Naive B cell (primary cell): ENCODE data around the gene DAB2IP. TPM values are rescaled to one million over a fixed set of nuclear protein-coding genes. Genes with fewer than 3 reads are reported as not detected.

Experiments used
- ATAC-seq, 2 donors: fragments of 150-1000 bp; cut with Tn5 transposase; 2 replicates each; pipeline ENCODE4 v1.10.0; 2021; ENCODE audit warnings: low read depth in 2 of 2, mild to moderate bottlenecking in 2 of 2, moderate library complexity in 2 of 2
- DNase-seq: peaks from one replicate; pipeline ENCODE4 v3.0.0; 2022
- H3K27ac Mint-ChIP-seq, 6 donors: one replicate each; pipeline ENCODE4 v1.8.0; 2020 to 2022; ENCODE audit warnings: mild to moderate bottlenecking in 6 of 6, mixed read lengths in 6 of 6, moderate library complexity in 5 of 6, inconsistent platforms in 2 of 6
- H3K27me3 Mint-ChIP-seq, 3 donors: one replicate each; pipeline ENCODE4 v1.8.0; 2021 to 2022; ENCODE audit warnings: mixed read lengths in 3 of 3, mild to moderate bottlenecking in 1 of 3
- H3K36me3 Mint-ChIP-seq, 2 donors: one replicate each; pipeline ENCODE4 v1.8.0; 2020 to 2022; ENCODE audit warnings: mixed read lengths in 2 of 2, inconsistent platforms in 1 of 2, mild to moderate bottlenecking in 1 of 2
- H3K4me1 Mint-ChIP-seq, 3 donors: one replicate each; pipeline ENCODE4 v1.8.0; 2020 to 2022; ENCODE audit warnings: mixed read lengths in 3 of 3, inconsistent platforms in 1 of 3, mild to moderate bottlenecking in 1 of 3, moderate library complexity in 1 of 3
- H3K4me3 Mint-ChIP-seq, 8 donors: one replicate each; pipeline ENCODE4 v1.8.0; 2020 to 2022; ENCODE audit warnings: mild to moderate bottlenecking in 8 of 8, mixed read lengths in 8 of 8, moderate library complexity in 8 of 8, inconsistent platforms in 2 of 8
- H3K9me3 Mint-ChIP-seq, 7 donors: one replicate each; pipeline ENCODE4 v1.8.0; 2020 to 2022; ENCODE audit warnings: mixed read lengths in 7 of 7, mild to moderate bottlenecking in 5 of 7, inconsistent platforms in 2 of 7, moderate library complexity in 1 of 7
- polyA plus RNA-seq, 6 donors: library from polyadenylated mRNA; unstranded; fragments of 300-500 nt; fragmentation: Illumina TruSeq; gene quantifications; one replicate each; pipeline ENCODE4 v1.2.3, GENCODE V29; 2021; ENCODE audit warnings: low read depth in 6 of 6

The DAB2IP gene
- polyA plus RNA-seq, 6 donors from 2014 or later = not detected

DNA sequence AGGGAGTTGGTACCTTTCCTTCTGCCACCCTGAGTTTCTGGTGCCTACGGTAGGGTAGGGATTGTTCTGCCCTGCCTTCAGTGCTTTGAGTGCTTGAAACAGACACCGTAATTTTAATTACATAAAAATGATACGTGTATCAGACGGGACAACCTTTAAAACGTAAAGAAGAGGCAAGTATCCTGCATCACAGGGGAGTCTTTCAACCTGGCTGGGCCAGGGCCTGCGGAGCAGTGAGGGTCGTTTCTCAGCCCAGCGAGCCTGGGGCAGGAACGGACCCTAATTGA, 483 bp upstream of the DAB2IP start:
- Mint-ChIP-seq H3K27ac (peak overlapping the region in 3 of 6 donors; percentile 4 to 52 (median 31)), H3K4me1 (peaks cover 16 to 31% (median 20%) of the 10 kb centered on the region in 3 donors)

DNA sequence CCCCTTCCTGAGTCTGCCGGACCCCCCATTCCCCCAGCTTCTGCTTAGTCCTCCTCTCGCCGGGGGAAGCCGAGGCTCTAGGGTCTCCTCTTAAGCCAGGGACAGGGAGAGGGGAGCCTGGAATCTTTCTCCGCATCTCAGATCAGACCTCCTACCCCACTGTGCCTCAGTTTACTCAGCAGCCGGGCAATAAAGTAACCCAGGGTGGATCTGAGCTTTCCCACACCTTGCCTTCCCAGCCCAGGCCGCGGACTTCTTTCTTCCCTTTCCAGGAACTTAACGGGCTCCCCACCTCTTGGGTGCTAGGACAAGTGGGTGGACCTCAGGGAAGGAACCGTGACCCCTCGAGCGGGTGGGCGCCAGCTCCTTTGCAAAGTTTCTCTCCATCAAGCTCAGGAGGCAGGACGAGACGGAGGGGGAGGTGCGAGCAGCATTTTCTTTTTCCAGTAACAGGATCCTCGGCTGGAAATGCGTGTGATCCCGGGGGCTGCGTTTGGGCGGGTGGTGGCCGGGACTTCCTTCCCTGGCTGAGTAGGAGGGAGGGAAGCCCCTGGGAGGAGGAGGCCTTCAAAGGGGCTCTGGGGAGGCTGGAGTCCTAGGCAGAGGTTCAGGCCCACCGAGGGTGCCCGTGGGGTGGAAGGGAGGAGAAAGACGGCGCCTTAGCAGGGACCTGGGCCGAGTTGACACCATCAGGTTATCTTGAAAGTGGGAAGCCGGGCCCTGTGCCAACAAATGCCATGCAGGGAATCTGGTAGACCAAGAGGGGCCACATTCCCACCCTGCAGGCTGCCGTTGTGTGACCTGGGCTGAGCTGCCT, 795 bp downstream of the DAB2IP start:
- peaks cover 16 to 26% (median 20%) of the 10 kb centered on the region in 3 donors for H3K4me1 Mint-ChIP-seq
- no peak for DNase-seq
- H3K4me3 Mint-ChIP-seq = peak overlapping the region in 7 of 8 donors; percentile 55 to 82 (median 64)
- ATAC-seq = no peak
- H3K36me3 Mint-ChIP-seq = peaks cover 0 to 8% of the 10 kb centered on the region in 2 donors
- H3K27me3 Mint-ChIP-seq = peaks cover 66 to 90% (median 86%) of the 10 kb centered on the region in 3 donors
- peak overlapping the region in 1 of 6 donors; percentile 41 for H3K27ac Mint-ChIP-seq
- H3K9me3 Mint-ChIP-seq = peaks cover 0 to 3% (median 0%) of the 10 kb centered on the region in 7 donors

More for the DNA sequence above, 483 bp upstream of the DAB2IP start:
- H3K9me3 Mint-ChIP-seq = peaks cover 0 to 3% (median 0%) of the 10 kb centered on the region in 7 donors
- peaks cover 61 to 87% (median 84%) of the 10 kb centered on the region in 3 donors for H3K27me3 Mint-ChIP-seq
- DNase-seq (no peak), ATAC-seq (no peak)
- H3K4me3 Mint-ChIP-seq = peak overlapping the region; percentile 45 to 88 (median 80)
- H3K36me3 Mint-ChIP-seq = peaks cover 0 to 8% of the 10 kb centered on the region in 2 donors

DNA sequence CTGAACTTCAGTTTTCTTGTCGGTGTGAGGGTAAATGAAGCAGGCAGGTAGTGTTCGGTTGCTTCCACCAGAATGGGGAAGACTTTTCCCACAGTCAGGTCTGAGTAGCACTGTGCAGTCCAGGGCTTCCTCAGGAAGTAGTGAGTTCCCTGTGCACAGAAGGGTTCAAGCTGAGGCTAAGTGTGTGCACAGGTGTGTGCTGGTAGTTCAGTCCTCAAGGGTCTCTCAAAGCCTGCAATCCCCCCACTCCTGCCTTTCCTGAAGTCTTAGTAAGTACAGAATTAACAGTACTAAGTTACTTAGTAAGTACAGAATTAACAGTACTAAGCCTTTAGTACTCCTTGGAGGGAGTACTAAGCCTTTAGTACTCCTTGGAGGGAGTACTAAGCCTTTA, 1.4 kb downstream of the DAB2IP start:
- ATAC-seq (no peak), DNase-seq (no peak)
- H3K9me3 Mint-ChIP-seq = peaks cover 0 to 3% (median 0%) of the 10 kb centered on the region in 7 donors
- H3K27ac Mint-ChIP-seq = no peak overlapping the region
- H3K4me3 Mint-ChIP-seq = peak overlapping the region in 5 of 8 donors; percentile 19 to 74 (median 55)
- H3K4me1 Mint-ChIP-seq = peaks cover 16 to 26% (median 20%) of the 10 kb centered on the region in 3 donors
- H3K36me3 Mint-ChIP-seq = peaks cover 0 to 8% of the 10 kb centered on the region in 2 donors
- peaks cover 70 to 89% (median 86%) of the 10 kb centered on the region in 3 donors for H3K27me3 Mint-ChIP-seq

DNA sequence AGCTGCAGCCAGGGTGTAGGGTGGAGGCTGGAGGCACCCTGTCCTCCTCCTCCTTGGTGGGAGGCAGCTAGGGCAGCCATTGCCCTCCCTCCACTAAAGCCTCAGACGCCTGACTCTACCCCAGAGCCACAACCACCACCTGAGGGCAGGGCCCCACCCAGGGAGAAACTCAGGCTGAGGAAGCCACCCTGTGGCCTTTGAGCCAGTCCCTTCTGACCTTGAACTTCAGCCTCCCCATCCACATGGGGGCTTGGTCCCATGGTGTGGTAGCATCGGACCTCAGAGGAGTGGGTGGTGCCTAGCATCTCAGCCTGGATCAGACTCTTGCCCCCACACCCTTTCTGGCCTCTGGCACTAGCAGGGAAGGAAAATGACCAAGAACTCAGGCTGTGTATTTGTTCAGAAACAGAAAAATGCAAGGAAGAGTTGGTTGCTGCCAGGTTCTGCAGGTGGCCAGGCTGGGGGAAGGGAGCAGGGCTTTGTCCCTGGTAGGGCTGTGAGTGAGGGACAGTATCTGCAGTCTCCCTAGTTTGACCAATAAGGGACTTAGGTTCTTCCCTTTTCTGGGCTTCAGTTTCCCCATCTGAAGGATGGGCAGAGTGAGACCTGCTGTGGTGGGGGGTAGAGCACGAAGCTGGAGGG, 3.2 kb downstream of the DAB2IP start:
- ATAC-seq (no peak), DNase-seq (no peak)
- no peak overlapping the region for H3K4me3 Mint-ChIP-seq
- H3K36me3 Mint-ChIP-seq = peaks cover 0 to 8% of the 10 kb centered on the region in 2 donors
- peaks cover 61 to 83% (median 81%) of the 10 kb centered on the region in 3 donors for H3K27me3 Mint-ChIP-seq
- H3K4me1 Mint-ChIP-seq = peaks cover 16 to 26% (median 20%) of the 10 kb centered on the region in 3 donors
- H3K27ac Mint-ChIP-seq = no peak overlapping the region
- H3K9me3 Mint-ChIP-seq = peaks cover 0 to 3% (median 0%) of the 10 kb centered on the region in 7 donors

DNA sequence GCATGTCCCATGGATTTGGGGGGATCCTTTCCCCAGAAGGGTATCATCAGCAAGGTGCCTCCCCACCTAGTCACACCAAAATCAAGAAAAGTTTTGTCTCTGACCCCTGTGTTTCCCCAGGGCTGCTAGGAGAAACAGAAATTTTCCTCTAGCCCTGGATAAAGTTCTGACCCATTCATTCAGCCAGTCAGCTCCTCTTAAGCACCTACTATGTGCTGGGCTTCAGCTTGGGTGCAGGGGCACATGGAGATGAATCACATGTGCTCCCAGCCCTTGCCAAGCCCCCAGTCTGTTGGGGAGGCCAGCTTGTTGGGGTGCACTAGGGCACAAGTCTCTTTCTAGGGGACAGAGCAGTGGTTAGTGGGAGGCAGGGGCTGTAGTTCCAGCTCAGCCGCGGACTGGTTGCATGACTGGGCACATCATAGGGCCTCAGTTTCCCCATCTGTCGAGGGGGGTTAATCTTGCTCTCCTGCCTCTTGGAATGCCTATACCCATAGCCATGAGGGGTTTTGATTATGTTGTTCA, 3.9 kb downstream of the DAB2IP start:
- DNase-seq (no peak), ATAC-seq (no peak)
- no peak overlapping the region for H3K27ac Mint-ChIP-seq
- H3K36me3 Mint-ChIP-seq = peaks cover 0 to 8% of the 10 kb centered on the region in 2 donors
- no peaks in the 10 kb centered on the region for H3K9me3 Mint-ChIP-seq
- peaks cover 16 to 24% (median 19%) of the 10 kb centered on the region in 3 donors for H3K4me1 Mint-ChIP-seq
- H3K27me3 Mint-ChIP-seq = peaks cover 61 to 81% (median 79%) of the 10 kb centered on the region in 3 donors
- H3K4me3 Mint-ChIP-seq = no peak overlapping the region

DNA sequence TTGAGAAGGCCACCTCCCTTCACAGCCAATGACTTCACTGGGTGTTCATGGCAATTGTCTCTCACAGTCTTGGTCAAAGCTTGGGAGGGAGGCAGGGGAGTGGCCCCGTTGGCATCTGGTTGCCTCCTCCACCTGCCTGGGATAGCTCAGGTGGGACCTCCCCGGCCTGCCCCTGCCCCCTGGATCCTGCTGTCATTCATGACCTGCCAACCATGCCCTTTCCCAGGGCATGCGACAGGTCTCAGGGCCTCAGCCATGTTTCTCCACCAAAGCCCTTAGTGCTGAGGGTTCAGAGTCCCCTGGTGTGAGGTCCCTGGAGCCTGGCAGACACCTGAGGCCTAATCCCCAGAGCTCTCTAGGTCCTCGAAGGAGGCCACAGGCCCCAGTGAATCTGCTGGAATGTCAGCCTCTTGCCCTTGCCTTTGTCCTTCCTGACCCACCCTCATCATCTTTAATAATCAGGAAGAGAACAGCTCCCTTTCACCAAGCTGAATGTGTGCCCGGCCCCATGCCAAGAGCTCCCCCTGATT, 5.6 kb downstream of the DAB2IP start:
- DNase-seq (no peak), ATAC-seq (no peak)
- Mint-ChIP-seq H3K36me3 (peaks cover 0 to 8% of the 10 kb centered on the region in 2 donors), H3K4me3 (no peak overlapping the region), H3K9me3 (no peaks in the 10 kb centered on the region), H3K4me1 (peaks cover 8 to 15% (median 9%) of the 10 kb centered on the region in 3 donors), H3K27ac (no peak overlapping the region), H3K27me3 (peaks cover 52 to 79% (median 76%) of the 10 kb centered on the region in 3 donors)

DNA sequence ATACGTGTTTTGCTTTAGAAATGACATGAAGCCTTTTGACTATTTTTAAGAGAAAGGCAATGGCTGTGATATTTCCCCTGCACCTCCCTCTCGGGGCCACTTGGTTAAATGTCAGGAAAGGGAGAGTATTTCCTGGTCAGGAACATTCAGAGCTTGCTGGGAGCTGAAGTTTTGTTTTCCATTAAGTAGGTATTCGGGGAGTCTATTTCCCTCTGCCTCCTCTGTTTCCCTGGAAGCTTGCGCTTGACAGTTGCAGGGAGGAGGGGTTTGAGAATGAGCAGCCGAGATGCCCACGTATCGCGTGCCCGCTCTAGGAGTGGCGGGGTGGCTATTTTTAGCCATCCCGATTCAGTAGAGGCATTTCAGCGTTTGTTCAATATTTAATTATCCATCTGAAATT, 6.7 kb downstream of the DAB2IP start:
- DNase-seq (no peak), ATAC-seq (no peak)
- H3K36me3 Mint-ChIP-seq = peaks cover 0 to 8% of the 10 kb centered on the region in 2 donors
- H3K27ac Mint-ChIP-seq = no peak overlapping the region
- peaks cover 50 to 78% (median 71%) of the 10 kb centered on the region in 3 donors for H3K27me3 Mint-ChIP-seq
- no peaks in the 10 kb centered on the region for H3K9me3 Mint-ChIP-seq
- H3K4me1 Mint-ChIP-seq = peaks cover 0 to 6% (median 0%) of the 10 kb centered on the region in 3 donors
- no peak overlapping the region for H3K4me3 Mint-ChIP-seq

DNA sequence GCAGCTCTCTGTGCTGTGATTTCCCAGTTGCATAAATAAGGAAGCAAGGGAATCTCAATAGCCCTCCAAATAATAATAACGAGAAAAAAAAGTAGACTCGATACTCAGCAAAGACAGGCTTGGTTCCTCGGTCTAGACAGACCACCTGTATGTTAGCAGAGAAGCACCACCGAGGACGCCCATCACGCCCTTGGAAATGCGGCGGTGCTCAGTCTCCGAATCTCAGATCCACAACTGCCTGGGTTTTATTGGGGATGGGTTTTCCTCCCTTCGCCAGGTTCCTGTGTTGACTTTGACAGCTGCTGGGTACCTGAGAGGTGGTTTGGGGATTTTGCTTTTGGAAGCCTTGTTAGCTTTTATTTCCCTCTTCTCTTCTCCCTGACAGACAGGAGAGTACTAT, 7.2 kb downstream of the DAB2IP start:
- ATAC-seq (no peak), DNase-seq (no peak)
- H3K27ac Mint-ChIP-seq = peak overlapping the region in 1 of 6 donors; percentile 78
- H3K4me1 Mint-ChIP-seq = peaks cover 0 to 2% (median 0%) of the 10 kb centered on the region in 3 donors
- no peaks in the 10 kb centered on the region for H3K9me3 Mint-ChIP-seq
- H3K4me3 Mint-ChIP-seq = no peak overlapping the region
- peaks cover 48 to 78% (median 71%) of the 10 kb centered on the region in 3 donors for H3K27me3 Mint-ChIP-seq
- H3K36me3 Mint-ChIP-seq = peaks cover 0 to 5% of the 10 kb centered on the region in 2 donors

DNA sequence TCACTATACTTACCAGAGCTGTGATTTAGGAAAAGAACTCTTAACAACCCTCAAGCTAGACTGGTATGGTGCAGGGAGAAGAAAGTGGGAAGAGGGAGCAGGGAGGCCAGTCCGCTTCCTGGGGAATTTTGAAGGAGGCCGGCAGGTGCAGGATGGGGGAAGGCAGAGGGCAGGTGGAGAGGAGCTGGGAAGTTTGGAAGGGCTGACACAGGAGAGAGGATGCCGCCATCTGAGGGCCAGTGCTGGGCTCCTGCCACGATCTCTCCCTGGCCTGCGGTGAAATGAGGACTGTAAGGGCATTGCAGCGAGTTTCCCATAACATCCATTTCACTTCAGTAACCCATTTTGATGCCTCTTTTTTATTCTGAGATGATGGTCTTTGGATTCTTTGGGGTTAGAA, 8.9 kb downstream of the DAB2IP start:
- H3K4me1 Mint-ChIP-seq = no peaks in the 10 kb centered on the region
- H3K36me3 Mint-ChIP-seq = no peaks in the 10 kb centered on the region
- no peak overlapping the region for H3K27ac Mint-ChIP-seq
- DNase-seq = no peak
- no peaks in the 10 kb centered on the region for H3K9me3 Mint-ChIP-seq
- ATAC-seq = no peak
- no peak overlapping the region for H3K4me3 Mint-ChIP-seq
- H3K27me3 Mint-ChIP-seq = peaks cover 47 to 65% (median 65%) of the 10 kb centered on the region in 3 donors

DNA sequence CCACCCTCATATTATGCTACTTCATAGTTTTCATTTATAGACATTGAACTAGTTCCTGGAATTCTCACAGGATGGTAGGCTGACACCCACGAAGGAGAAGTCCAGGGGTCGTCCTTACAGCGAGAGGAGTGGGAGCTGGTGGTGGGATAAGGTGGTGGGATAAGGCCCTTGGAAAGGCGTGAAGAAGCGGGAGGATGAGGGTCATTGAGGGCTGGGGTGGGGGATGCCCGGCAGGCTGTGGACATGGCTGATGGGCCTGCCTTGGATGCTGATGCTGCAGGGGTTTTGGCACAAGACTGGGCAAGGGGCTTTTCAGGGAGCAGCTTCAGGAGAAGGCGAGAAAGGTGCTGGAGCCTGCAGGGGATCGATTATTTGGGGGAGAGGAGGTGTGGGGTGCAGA, 9.4 kb downstream of the DAB2IP start:
- Mint-ChIP-seq H3K27ac (no peak overlapping the region), H3K27me3 (peaks cover 48 to 63% (median 60%) of the 10 kb centered on the region in 3 donors), H3K4me3 (no peak overlapping the region), H3K36me3 (no peaks in the 10 kb centered on the region), H3K9me3 (no peaks in the 10 kb centered on the region), H3K4me1 (no peaks in the 10 kb centered on the region)
- DNase-seq (no peak), ATAC-seq (no peak)

DNA sequence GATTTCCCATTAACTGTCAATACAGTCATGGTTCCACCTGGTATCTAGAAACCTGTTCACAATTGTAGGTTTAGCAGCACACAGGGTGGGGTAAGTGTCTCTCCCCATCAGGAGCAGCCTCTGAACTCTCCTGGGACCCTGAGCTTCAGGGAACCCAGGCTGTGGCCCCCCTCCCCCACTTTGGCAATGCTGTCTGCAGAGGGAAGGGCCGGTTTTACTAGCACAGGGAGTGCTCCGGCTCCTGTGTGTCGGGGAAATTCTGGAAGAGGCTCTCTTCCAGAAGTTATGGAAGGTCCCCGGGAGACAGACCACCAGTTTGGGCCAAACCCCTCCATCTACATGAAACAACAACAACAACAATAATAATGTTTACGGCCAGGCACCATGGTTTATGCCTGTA, 9.9 kb downstream of the DAB2IP start:
- H3K27ac Mint-ChIP-seq = no peak overlapping the region
- ATAC-seq (no peak), DNase-seq (no peak)
- peaks cover 51 to 60% (median 59%) of the 10 kb centered on the region in 3 donors for H3K27me3 Mint-ChIP-seq
- H3K36me3 Mint-ChIP-seq = no peaks in the 10 kb centered on the region
- H3K4me3 Mint-ChIP-seq = no peak overlapping the region
- peaks cover 0 to 1% (median 0%) of the 10 kb centered on the region in 7 donors for H3K9me3 Mint-ChIP-seq
- H3K4me1 Mint-ChIP-seq = no peaks in the 10 kb centered on the region

DNA sequence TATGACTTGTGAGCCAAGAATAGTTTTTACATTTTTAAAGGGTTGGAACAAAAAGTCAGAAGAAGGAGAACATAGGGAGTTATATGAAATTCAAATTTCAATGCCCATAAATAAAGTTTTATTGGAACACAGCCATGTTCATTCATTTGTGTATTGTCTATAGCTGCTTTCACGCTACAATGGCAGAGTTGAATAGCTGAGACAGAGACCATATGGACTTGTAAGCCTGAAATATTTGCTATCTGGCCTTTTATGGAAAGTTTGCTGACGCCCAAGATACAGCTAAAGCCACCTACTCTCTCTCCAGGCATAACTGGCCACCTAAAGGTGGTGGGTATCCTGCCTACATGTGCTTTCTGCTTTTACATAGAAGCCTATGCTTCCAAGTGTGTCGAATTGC, 10.9 kb downstream of the DAB2IP start:
- Mint-ChIP-seq H3K4me1 (no peaks in the 10 kb centered on the region), H3K9me3 (peaks cover 0 to 1% (median 0%) of the 10 kb centered on the region in 7 donors), H3K27me3 (peaks cover 46 to 53% (median 50%) of the 10 kb centered on the region in 3 donors), H3K36me3 (no peaks in the 10 kb centered on the region), H3K27ac (no peak overlapping the region), H3K4me3 (no peak overlapping the region)
- ATAC-seq (no peak), DNase-seq (no peak)

DNA sequence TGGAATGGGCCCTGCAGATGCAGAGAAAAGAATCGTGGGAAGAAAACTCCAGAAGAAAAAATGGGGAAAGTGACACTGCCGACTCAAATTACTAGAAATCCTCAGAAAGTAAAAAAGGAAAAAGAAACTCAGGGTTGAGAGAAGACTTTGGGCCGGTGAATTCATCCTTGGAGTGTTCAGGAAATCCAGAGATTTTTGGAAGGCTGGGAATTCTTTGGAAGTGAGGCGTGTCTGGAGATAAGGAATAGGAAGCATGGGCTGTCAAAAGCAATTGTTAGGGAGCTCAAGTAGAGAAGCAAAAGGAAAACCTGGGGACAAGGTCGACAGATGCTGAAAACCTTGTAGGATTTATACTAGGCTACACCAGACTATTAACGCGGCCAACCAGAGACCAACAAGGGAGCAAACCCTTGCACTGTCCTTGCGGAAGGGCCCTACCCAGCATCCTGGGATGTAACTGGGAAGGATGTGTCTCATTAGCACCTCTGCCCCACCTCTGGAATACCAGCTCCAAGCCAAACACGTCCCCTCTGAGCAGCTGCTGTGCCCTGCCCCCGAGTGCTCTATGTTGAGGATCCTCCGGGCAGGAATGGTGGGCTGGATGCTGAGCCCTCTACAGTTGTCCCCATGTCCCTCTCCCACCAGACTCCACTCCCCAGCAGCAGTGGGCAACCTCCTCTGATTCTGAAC, 11.6 kb downstream of the DAB2IP start:
- H3K27ac Mint-ChIP-seq = peak overlapping the region in 1 of 6 donors; percentile 65
- peaks cover 39 to 49% (median 45%) of the 10 kb centered on the region in 3 donors for H3K27me3 Mint-ChIP-seq
- no peak overlapping the region for H3K4me3 Mint-ChIP-seq
- ATAC-seq (no peak), DNase-seq (no peak)
- H3K9me3 Mint-ChIP-seq = peaks cover 0 to 1% (median 0%) of the 10 kb centered on the region in 7 donors
- H3K36me3 Mint-ChIP-seq = no peaks in the 10 kb centered on the region
- no peaks in the 10 kb centered on the region for H3K4me1 Mint-ChIP-seq
